DND-41 (cell line): ENCODE results near the gene RNF144B.

Experiments
- ATAC-seq: fragments of 200-7000 bp; cut with Tn5 transposase; 3 replicates; pipeline ENCODE4 v1.9.1; 2021; ENCODE audit warnings: low read depth; ENCODE audit not compliant: insufficient read depth
- DNase-seq: peaks from one replicate; pipeline ENCODE4 v3.0.0-alpha.2; 2020
- H2AFZ ChIP-seq: 2 replicates; pipeline ENCODE4 v1.6.0; 2012; ENCODE audit warnings: low read depth, low read length
- H3K27ac ChIP-seq: 2 replicates; pipeline ENCODE4 v1.5.1; 2012; ENCODE audit warnings: low read length, inconsistent platforms
- H3K27me3 ChIP-seq: fragments of 200-600 bp; sonication (generic); 2 replicates; pipeline ENCODE4 v1.6.0; 2012; ENCODE audit warnings: low read length, mild to moderate bottlenecking, inconsistent platforms; ENCODE audit not compliant: insufficient read depth, poor library complexity
- H3K36me3 ChIP-seq: 2 replicates; pipeline ENCODE4 v1.5.1; 2012; ENCODE audit warnings: low read length, inconsistent platforms; ENCODE audit not compliant: insufficient read depth
- H3K4me1 ChIP-seq: 2 replicates; pipeline ENCODE4 v1.5.1; 2012; ENCODE audit warnings: mild to moderate bottlenecking, low read length; ENCODE audit not compliant: insufficient read depth
- H3K4me2 ChIP-seq: 2 replicates; pipeline ENCODE4 v1.6.0; 2012; ENCODE audit warnings: mild to moderate bottlenecking, moderate library complexity, low read length, inconsistent platforms; ENCODE audit not compliant: insufficient read depth
- H3K4me3 ChIP-seq, 2 experiments: fragments of 200-600 bp in 1 of 2; shearing (Covaris generic) in 1 of 2; 2 replicates each; pipeline ENCODE4 v1.5.1; 2012 to 2016; ENCODE audit warnings: inconsistent platforms in 2 of 2, low read length in 2 of 2, mild to moderate bottlenecking in 2 of 2, low read depth in 1 of 2, moderate library complexity in 1 of 2
- H3K79me2 ChIP-seq: 2 replicates; pipeline ENCODE4 v1.6.0; 2012; ENCODE audit warnings: low read length, inconsistent platforms; ENCODE audit not compliant: insufficient read depth
- H3K9ac ChIP-seq: 2 replicates; pipeline ENCODE4 v1.6.0; 2012; ENCODE audit warnings: low read depth, mild to moderate bottlenecking, inconsistent platforms, low read length, moderate library complexity
- H3K9me3 ChIP-seq: 2 replicates; pipeline ENCODE4 v1.5.1; 2012; ENCODE audit warnings: low read length, moderate library complexity, mild to moderate bottlenecking, inconsistent platforms; ENCODE audit not compliant: insufficient read depth, severe bottlenecking
- H4K20me1 ChIP-seq: 2 replicates; pipeline ENCODE4 v1.6.0; 2012; ENCODE audit warnings: low read length; ENCODE audit not compliant: insufficient read depth
- CTCF ChIP-seq: IDR thresholded peaks from 2 replicates; pipeline ENCODE4 v1.5.1; 2012; ENCODE audit warnings: borderline replicate concordance, low read length, moderate library complexity, mild to moderate bottlenecking; ENCODE audit not compliant: poor library complexity, severe bottlenecking; ENCODE audit errors: extremely low read depth
- EZH2 ChIP-seq: IDR thresholded peaks from 3 replicates; pipeline ENCODE4 v1.6.1; 2012; ENCODE audit warnings: borderline replicate concordance, low read depth, mild to moderate bottlenecking, moderate library complexity, low read length, inconsistent platforms; ENCODE audit not compliant: severe bottlenecking

The RNF144B gene

GRCh38 chr6:18473755-18474154, 86.6 kb downstream of the RNF144B start:
- Histone ChIP-seq H3K27me3 (no peaks in the 10 kb centered on the region), H3K4me3 (no peak overlapping the region), H3K4me2 (no peak overlapping the region), H3K36me3 (no peaks in the 10 kb centered on the region), H4K20me1 (no peaks in the 10 kb centered on the region), H3K79me2 (no peaks in the 10 kb centered on the region), H3K4me1 (no peaks in the 10 kb centered on the region), H2AFZ (no peak overlapping the region), H3K27ac (no peak overlapping the region), H3K9me3 (no peaks in the 10 kb centered on the region), H3K9ac (no peak overlapping the region)
- TF ChIP-seq EZH2: no peak
- no peak for TF ChIP-seq CTCF
- DNase-seq: no peak
- no peak for ATAC-seq

GRCh38 chr6:18477301-18477941, 90.3 kb downstream of the RNF144B start:
- no peaks in the 10 kb centered on the region for H3K4me1 ChIP-seq
- H3K79me2 ChIP-seq: no peaks in the 10 kb centered on the region
- TF ChIP-seq CTCF (no peak), EZH2 (no peak)
- no peak overlapping the region for H3K4me2 ChIP-seq
- no peak overlapping the region for H3K27ac ChIP-seq
- H3K9me3 ChIP-seq: no peaks in the 10 kb centered on the region
- no peak for ATAC-seq
- no peak overlapping the region for H2AFZ ChIP-seq
- H3K36me3 ChIP-seq: no peaks in the 10 kb centered on the region
- no peaks in the 10 kb centered on the region for H4K20me1 ChIP-seq
- no peak overlapping the region for H3K4me3 ChIP-seq
- no peak overlapping the region for H3K9ac ChIP-seq
- no peaks in the 10 kb centered on the region for H3K27me3 ChIP-seq
- no peak for DNase-seq

- ATAC-seq (no peak), DNase-seq (no peak)
- H3K27me3 ChIP-seq: no peaks in the 10 kb centered on the region
- H3K4me1 ChIP-seq: no peaks in the 10 kb centered on the region
- H3K79me2 ChIP-seq: no peaks in the 10 kb centered on the region
- no peak overlapping the region for H3K4me3 ChIP-seq
- H4K20me1 ChIP-seq: no peaks in the 10 kb centered on the region
- TF ChIP-seq CTCF: no peak
- no peak for TF ChIP-seq EZH2
- no peak overlapping the region for H3K9ac ChIP-seq
- H3K27ac ChIP-seq: no peak overlapping the region
- H3K36me3 ChIP-seq: no peaks in the 10 kb centered on the region
- no peak overlapping the region for H3K4me2 ChIP-seq
- no peak overlapping the region for H2AFZ ChIP-seq
- H3K9me3 ChIP-seq: no peaks in the 10 kb centered on the region
Observed at GRCh38 chr6:18478610-18479009, 91.5 kb downstream of the RNF144B start.

- Histone ChIP-seq H2AFZ (no peak overlapping the region), H3K4me2 (no peak overlapping the region), H3K27me3 (peaks cover 2% of the 10 kb centered on the region), H3K4me1 (no peaks in the 10 kb centered on the region), H3K9me3 (no peaks in the 10 kb centered on the region), H3K36me3 (no peaks in the 10 kb centered on the region), H3K9ac (no peak overlapping the region), H3K4me3 (no peak overlapping the region), H3K27ac (no peak overlapping the region), H3K79me2 (no peaks in the 10 kb centered on the region), H4K20me1 (no peaks in the 10 kb centered on the region)
- TF ChIP-seq EZH2 (no peak), CTCF (no peak)
- no peak for ATAC-seq
- DNase-seq: no peak
Observed at GRCh38 chr6:18481870-18482269, 94.7 kb downstream of the RNF144B start.
